HepG2 (cell line): Measurements from ENCODE around the gene TMEM80. TPM values are rescaled to one million over a fixed set of nuclear protein-coding genes. Genes with fewer than 3 reads are reported as not detected.

Experiments
- ATAC-seq: fragments of 200-7000 bp; cut with Tn5 transposase; 3 replicates; pipeline ENCODE4 v1.9.1; 2020; ENCODE audit warnings: mild to moderate bottlenecking, moderate library complexity
- BruUV-seq: library from RNA; stranded (reverse); fragments of 400-500 nt; replicated peaks from 2 replicates; lab custom pipeline; 2021; lab: Mats Ljungman, UMichigan
- CTCF ChIA-PET: fragments of 300-600 bp; formaldehyde crosslinking; extraction: SDS; loops from one replicate; lab custom pipeline; 2021; ENCODE audit warnings: low total read pairs, inconsistent platforms, low intra/inter-chr PET ratio; lab: Yijun Ruan, JAX
- POLR2A ChIA-PET: fragments of 350-600 bp; sonication (Branson Sonifier 250); formaldehyde crosslinking; loops from one replicate; lab custom pipeline; 2020; ENCODE audit warnings: antibody characterized with exemption, inconsistent platforms; lab: Yijun Ruan, JAX
- DNase-seq: peaks from one replicate; pipeline ENCODE4 v3.0.0-alpha.2; 2015; ENCODE audit warnings: low spot score
- FAIRE-seq: peaks from 3 replicates; lab custom pipeline; 2011; peaks lifted over from hg19 to GRCh38; lab: Jason Lieb, UNC
- H2AFZ ChIP-seq: one replicate; pipeline ENCODE4 v1.6.1; 2011; ENCODE audit warnings: low read length, inconsistent platforms
- H3K27ac ChIP-seq: fragments of 300-600 bp; 3 replicates; pipeline ENCODE4 v1.8.0; 2011; ENCODE audit warnings: mixed run types, mild to moderate bottlenecking, mixed read lengths, low read length, inconsistent platforms; ENCODE audit not compliant: insufficient read depth; ENCODE audit errors: extremely low read length
- H3K27me3 ChIP-seq, 2 experiments: fragments of 200-600 bp in 1 of 2; 2 replicates in 1 of 2; 3 replicates in 1 of 2; pipeline versions ENCODE4 v1.6.0 to v1.8.0; 2011; ENCODE audit warnings: low read length in 2 of 2, mild to moderate bottlenecking in 2 of 2, moderate library complexity in 2 of 2, inconsistent platforms in 1 of 2; ENCODE audit not compliant: insufficient read depth in 2 of 2, control insufficient read depth in 1 of 2
- H3K36me3 ChIP-seq, 2 experiments: fragments of 200-600 bp in 1 of 2; replicated peaks in 1 of 2; 2 replicates in 1 of 2; 3 replicates in 1 of 2; pipeline versions ENCODE4 v1.5.1 to v1.8.0; 2011; ENCODE audit warnings: low read length in 2 of 2, inconsistent platforms in 1 of 2; ENCODE audit not compliant: insufficient read depth in 2 of 2, control insufficient read depth in 1 of 2
- H3K4me1 ChIP-seq: 2 replicates; pipeline ENCODE4 v1.5.1; 2012; ENCODE audit warnings: low read length, inconsistent platforms; ENCODE audit not compliant: insufficient read depth
- H3K4me2 ChIP-seq: 2 replicates; pipeline ENCODE4 v1.6.0; 2011; ENCODE audit warnings: low read depth, low read length, inconsistent platforms
- H3K4me3 ChIP-seq, 3 experiments: fragments of 200-600 bp in 1 of 3; sonication (generic), shearing (Covaris generic) in 1 of 3; replicated peaks in 1 of 3; 2 replicates each; pipeline ENCODE4 v1.5.1; 2011 to 2016; ENCODE audit warnings: low read length in 3 of 3, inconsistent platforms in 2 of 3, low read depth in 2 of 3, mild to moderate bottlenecking in 2 of 3, control low read depth in 1 of 3, mixed read lengths in 1 of 3; ENCODE audit not compliant: insufficient read depth in 1 of 3
- H3K79me2 ChIP-seq: one replicate; pipeline ENCODE4 v1.6.1; 2011; ENCODE audit warnings: low read length, inconsistent platforms; ENCODE audit not compliant: insufficient read depth
- H3K9ac ChIP-seq: 2 replicates; pipeline ENCODE4 v1.6.0; 2011; ENCODE audit warnings: mild to moderate bottlenecking, low read depth, low read length, inconsistent platforms; ENCODE audit not compliant: insufficient read depth
- H3K9me3 ChIP-seq: 2 replicates; pipeline ENCODE4 v1.5.1; 2012; ENCODE audit warnings: mild to moderate bottlenecking, low read length
- H4K20me1 ChIP-seq: 2 replicates; pipeline ENCODE4 v1.6.0; 2011; ENCODE audit warnings: inconsistent platforms, mild to moderate bottlenecking, low read length, moderate library complexity; ENCODE audit not compliant: insufficient read depth
- MTA1 ChIP-seq: sonication (generic); formaldehyde crosslinking; IDR thresholded peaks from 2 replicates; pipeline ENCODE4 v1.4.0; 2020; ENCODE audit warnings: missing genetic modification reagents, mild to moderate bottlenecking, borderline replicate concordance
- ZBTB40 ChIP-seq, 2 experiments: fragments of 450-650 bp in 1 of 2; sonication (generic) in 1 of 2; formaldehyde crosslinking in 1 of 2; IDR thresholded peaks; 2 replicates each; pipeline versions ENCODE4 v1.6.1 to v1.8.0; 2016 to 2022; ENCODE audit warnings: antibody characterized with exemption in 1 of 2, mild to moderate bottlenecking in 1 of 2, missing genetic modification reagents in 1 of 2
- ZC3H4 ChIP-seq: sonication (generic); formaldehyde crosslinking; IDR thresholded peaks from 2 replicates; pipeline ENCODE4 v1.4.0; 2020; ENCODE audit warnings: missing genetic modification reagents, borderline replicate concordance
- WGBS: methylation state at CpG from one replicate; pipeline ENCODE4 v1.1.6; 2017; ENCODE audit warnings: low lambda C conversion rate; 5-methylcytosine and 5-hydroxymethylcytosine counted together
- in situ Hi-C: cut with HindIII; loops from 2 replicates; pipeline ENCODE4 v1.10.0; 2017; ENCODE audit warnings: low pct_unique_long_range_greater_than_20kb; ENCODE audit not compliant: extremely low pct_ligation_motif_present
- intact Hi-C: fragments of 100-400 bp; cut with micrococcal nuclease; formaldehyde crosslinking; loops from one replicate; pipeline ENCODE4 v1.10.0; 2022; ENCODE audit not compliant: unreplicated experiment
- polyA plus RNA-seq, 8 experiments: library from polyadenylated mRNA; depleted of rRNA in 3 of 8; stranded (reverse) in 7 of 8; unstranded in 1 of 8; fragments of >200 nt; fragmentation: Illumina TruSeq in 4 of 8; extraction: Trizol in 4 of 8; gene quantifications; 2 replicates each; pipeline versions ENCODE4 v1.2.1 to v1.2.3, GENCODE V29; 2011 to 2016; ENCODE audit warnings: low read depth in 4 of 8, missing spikeins in 1 of 8, mixed read lengths in 1 of 8; ENCODE audit not compliant: insufficient read depth in 1 of 8
- total RNA-seq, 5 experiments: library from RNA; depleted of rRNA; stranded (reverse); fragments of >200 nt; fragmentation: Illumina TruSeq; extraction: Trizol; gene quantifications; 2 replicates each; pipeline ENCODE4 v1.2.3, GENCODE V29; 2016; ENCODE audit warnings: low read depth in 1 of 5
- TF ChIP-seq, protein P1 (sequence below): sonication (generic); formaldehyde crosslinking; IDR thresholded peaks from 2 replicates; pipeline ENCODE4 v1.4.0; 2020; ENCODE audit warnings: mild to moderate bottlenecking, low read depth, missing genetic modification reagents
- TF ChIP-seq, protein P2 (sequence below): IDR thresholded peaks from 2 replicates; pipeline ENCODE4 v1.6.1; 2016; ENCODE audit warnings: control low read depth

The TMEM80 gene
- total and polyA plus RNA-seq, 2 of the 13 experiments (the other 11 are each of a cell fraction or from before 2014, with no cell fraction given) = 5.6 to 17.1 TPM

GRCh38 chr11:678297-678696, 17.3 kb upstream of the TMEM80 start:
- ChIA-PET POLR2A (no interaction called here), CTCF (no interaction called here)
- Histone ChIP-seq H3K4me2 (no peak overlapping the region), H3K79me2 (no peaks in the 10 kb centered on the region), H3K27ac (no peak overlapping the region), H3K9ac (no peak overlapping the region), H3K4me3 (no peak overlapping the region), H3K36me3 (peaks cover 23 to 58% of the 10 kb centered on the region in 2 experiments; a peak in 4 of 5 replicates), H3K9me3 (no peaks in the 10 kb centered on the region), H3K27me3 (no peaks in the 10 kb centered on the region), H4K20me1 (no peaks in the 10 kb centered on the region), H2AFZ (no peak overlapping the region), H3K4me1 (no peaks in the 10 kb centered on the region)
- ATAC-seq (no peak), FAIRE-seq (no peak), DNase-seq (no peak)
- BruUV-seq = no TSS peak
- in situ Hi-C loops = no loop called here
- intact Hi-C loops = no loop called here
- TF ChIP-seq ZBTB40 (IDR thresholded peaks at IDR 0.05) = no peak
- peak; percentile 57; the same call in 1 of the 2 replicates for TF ChIP-seq ZBTB40 (CRISPR knock-in tag; IDR thresholded peaks at IDR 0.05)
- TF ChIP-seq MTA1 (CRISPR knock-in tag) = no peak
- TF ChIP-seq, protein P1, sequence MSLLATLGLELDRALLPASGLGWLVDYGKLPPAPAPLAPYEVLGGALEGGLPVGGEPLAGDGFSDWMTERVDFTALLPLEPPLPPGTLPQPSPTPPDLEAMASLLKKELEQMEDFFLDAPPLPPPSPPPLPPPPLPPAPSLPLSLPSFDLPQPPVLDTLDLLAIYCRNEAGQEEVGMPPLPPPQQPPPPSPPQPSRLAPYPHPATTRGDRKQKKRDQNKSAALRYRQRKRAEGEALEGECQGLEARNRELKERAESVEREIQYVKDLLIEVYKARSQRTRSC (CRISPR knock-in tag) = no peak
- TF ChIP-seq, protein P2, sequence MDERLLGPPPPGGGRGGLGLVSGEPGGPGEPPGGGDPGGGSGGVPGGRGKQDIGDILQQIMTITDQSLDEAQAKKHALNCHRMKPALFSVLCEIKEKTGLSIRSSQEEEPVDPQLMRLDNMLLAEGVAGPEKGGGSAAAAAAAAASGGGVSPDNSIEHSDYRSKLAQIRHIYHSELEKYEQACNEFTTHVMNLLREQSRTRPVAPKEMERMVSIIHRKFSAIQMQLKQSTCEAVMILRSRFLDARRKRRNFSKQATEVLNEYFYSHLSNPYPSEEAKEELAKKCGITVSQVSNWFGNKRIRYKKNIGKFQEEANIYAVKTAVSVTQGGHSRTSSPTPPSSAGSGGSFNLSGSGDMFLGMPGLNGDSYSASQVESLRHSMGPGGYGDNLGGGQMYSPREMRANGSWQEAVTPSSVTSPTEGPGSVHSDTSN (CRISPR knock-in tag) = no peak
- no peak for TF ChIP-seq ZC3H4 (CRISPR knock-in tag)
- 93% methylated on average over 2 of the region's 3 CpGs for WGBS
